Hippocampal formation (tissue), 2 donors: ENCODE results near the gene IRX2.

Source experiments
- DNase-seq, 2 donors: peaks; one replicate each; lab custom pipeline; 2025; lab: John Stamatoyannopoulos, UW

The IRX2 gene

GRCh38 chr5:2741956-2742355 is 9.5 kb downstream of the IRX2 start:
- no peak for DNase-seq

DNA sequence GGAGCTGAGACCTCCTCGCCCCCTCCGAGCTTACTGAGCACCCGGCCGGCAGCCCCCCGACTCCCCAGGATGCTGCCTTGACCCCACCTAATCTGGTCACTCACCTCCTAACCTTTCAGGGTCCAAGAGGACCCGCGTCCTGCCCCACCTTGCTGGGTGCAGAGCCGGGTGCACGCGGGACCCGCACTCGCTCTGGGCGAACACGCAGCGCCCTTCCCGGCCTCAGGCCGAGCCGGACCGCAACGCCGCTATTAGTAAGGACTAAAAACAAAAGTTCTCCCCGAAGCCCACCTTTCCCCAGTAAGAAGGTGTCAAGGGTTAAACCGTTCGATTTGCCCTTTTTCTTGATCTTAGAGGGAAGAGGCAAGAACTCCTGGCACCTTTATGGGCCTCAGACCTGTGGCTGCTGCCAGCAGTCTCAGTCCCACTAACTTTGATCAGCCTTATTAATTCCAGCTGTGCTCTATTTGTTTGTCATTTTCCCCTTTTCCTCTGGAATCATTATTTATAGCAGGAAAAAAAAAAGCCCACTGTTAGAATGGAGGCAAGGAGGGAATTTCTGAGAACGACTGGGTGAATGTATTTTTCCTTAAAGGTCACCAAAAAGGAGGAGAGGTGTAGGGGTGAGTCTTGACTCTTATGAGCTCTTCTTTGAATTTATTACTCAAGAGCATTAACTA is 10.5 kb downstream of the IRX2 start:
- DNase-seq, result no peak

DNA sequence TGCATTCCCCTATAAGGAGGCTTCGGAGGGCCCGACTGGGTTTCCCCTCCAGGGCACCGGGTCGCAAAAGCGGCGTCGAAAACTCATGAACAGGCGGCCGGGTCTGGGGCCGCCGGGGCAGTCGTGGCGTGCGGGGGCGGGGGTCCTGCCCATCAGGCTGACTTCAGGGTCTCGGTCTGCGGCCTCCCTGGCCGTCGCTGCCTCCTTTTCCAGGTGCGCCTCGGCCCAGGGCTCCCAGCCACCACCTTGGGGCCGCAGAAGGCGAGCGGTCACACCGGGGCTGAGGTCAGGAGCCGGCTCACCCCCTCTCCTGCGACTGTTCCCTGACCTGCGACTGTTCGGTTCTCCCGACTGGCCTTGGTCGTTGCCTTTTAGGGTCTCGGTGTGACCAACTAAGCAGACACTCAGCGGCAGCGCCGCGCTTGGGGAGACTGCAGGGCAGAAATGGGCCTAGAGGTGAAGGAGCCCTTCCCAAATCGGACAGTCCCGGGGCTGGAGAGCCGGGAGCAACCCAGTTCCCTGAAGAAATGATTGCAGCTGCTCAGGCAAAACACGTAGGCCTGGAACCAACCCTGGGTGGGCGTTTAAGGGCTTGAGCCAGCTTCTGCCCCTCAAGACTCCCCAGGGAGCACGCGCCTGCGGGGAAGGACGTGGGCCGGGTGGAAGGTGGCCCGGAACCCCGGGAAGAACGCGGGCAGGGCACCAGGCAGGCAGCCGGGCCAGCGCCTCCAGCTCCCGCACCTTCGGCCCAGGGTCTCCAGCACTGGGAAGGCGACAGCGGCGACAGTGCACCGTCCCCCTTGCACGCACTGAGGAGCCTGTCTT is 11.2 kb downstream of the IRX2 start:
- no peak for DNase-seq

GRCh38 chr5:2739360-2740050 is 12.0 kb downstream of the IRX2 start:
- DNase-seq, result no peak

DNA sequence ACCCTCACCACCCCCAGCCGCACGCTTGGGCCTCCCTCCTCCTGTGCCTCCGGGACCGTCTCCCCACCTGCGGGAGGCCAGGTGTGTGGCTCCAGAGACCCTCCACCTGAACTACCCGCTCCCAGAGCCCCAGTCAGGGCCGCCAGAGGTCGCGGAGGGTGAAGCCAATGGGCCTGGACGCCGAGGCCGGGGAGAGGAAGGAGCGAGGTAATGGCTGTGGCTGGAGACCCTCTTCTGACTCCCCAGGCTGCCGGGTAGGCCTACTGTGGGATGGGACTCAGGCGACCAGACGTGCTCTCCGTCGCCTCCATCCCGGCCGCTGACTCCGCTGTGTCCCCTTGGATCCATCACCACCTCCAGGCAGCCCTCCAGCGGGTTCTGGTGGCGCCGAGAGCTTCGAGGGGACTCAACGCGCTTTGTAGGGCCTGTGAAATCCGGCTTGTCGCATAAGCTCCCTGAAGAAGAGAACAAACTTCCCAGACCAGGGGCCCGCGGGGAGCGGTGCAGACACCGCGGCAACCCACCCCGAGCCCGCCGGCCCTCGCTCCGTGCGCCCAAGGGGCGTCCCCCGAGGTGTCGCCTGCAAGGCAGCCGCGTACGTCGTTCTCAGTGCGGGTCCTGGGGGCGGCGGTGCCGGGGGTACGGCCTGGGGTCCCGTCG is 12.6 kb downstream of the IRX2 start:
- DNase-seq, result no peak

GRCh38 chr5:2738156-2738699 is 13.2 kb downstream of the IRX2 start:
- DNase-seq, result no peak

GRCh38 chr5:2737273-2738155 is 14.0 kb downstream of the IRX2 start:
- DNase-seq, result no peak

DNA sequence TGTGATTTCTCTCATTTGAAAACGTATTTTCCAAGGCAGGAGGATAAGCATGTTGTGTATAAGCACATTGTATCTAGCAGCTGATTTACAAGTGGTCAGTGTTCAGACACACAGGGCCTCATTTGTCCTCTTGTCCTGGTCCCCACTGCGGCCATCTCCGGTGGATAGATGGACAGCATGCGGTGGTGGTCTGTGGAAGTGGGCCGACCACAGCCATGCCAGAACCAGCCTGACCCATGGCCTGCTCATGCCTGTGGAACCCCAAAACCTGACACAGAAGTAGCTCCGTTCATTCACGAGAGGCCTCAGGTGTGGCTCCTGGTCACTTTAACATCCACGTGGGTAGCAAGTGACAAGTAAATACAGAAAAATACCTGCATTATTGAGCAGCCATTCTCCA is 14.6 kb downstream of the IRX2 start:
- DNase-seq, result no peak

- DNase-seq, result no peak
Observed at GRCh38 chr5:2735996-2736395, 15.5 kb downstream of the IRX2 start.

DNA sequence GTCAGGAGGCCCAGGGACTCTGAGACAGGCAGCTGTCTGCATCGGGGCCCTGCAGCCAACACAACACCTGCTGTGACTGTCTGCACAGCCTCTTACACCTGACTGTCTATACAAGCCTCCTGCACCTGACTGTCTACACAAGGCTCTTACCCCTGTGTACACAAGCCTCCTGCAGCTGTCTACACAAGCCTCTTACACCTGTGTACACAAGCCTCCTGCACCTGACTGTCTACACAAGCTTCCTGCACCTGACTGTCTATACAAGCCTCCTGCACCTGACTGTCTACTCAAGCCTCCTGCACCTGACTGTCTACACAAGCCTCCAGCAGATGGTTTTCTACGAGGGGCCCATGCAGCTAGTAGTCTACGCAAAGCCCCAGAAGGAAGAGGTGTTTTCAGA is 18.6 kb downstream of the IRX2 start:
- no peak for DNase-seq

GRCh38 chr5:2732004-2732403 is 19.5 kb downstream of the IRX2 start:
- DNase-seq, result no peak

GRCh38 chr5:2729189-2729588 is 22.3 kb downstream of the IRX2 start:
- DNase-seq, result no peak

- DNase-seq, result no peak
Observed at GRCh38 chr5:2727550-2727949, 23.9 kb downstream of the IRX2 start.

DNA sequence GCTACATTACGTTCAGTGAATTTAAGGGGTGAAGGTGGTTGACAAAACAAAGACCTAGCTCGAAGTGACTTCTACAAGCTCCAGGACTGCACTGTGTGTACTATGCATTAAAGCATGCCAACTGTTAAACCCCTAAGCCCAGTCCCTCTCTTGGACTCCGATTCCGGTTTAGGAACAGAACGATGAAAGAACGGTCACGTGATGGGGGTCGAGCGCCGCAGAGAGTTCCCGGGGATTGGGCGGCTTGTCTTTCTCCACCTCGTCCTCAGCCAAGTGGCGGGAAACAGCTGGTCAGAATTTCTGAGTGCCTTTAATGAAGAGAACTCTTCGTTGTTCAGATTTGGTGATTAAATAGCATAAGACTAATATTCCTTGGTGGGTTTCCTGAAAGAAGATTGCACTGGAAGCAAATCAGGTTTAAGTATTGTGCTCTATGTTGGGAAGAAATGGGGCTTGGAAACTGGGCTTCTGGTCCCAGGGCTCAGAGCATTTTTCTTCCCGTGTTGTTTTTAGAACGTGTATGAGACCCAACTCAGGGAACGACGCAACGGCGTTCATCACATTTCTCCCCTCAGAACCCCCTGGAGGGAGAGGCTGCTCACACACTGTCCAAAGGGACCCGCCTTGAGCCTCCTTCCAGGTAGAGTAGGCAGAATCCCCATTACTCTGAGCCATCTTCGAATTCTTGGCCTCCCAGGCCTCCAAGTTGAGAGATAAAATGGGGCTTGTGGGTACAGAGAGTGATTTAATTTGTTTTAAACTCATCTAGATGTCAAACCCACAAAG is 25.3 kb downstream of the IRX2 start:
- DNase-seq, result no peak

GRCh38 chr5:2724831-2725230 is 26.6 kb downstream of the IRX2 start:
- DNase-seq, result no peak

DNA sequence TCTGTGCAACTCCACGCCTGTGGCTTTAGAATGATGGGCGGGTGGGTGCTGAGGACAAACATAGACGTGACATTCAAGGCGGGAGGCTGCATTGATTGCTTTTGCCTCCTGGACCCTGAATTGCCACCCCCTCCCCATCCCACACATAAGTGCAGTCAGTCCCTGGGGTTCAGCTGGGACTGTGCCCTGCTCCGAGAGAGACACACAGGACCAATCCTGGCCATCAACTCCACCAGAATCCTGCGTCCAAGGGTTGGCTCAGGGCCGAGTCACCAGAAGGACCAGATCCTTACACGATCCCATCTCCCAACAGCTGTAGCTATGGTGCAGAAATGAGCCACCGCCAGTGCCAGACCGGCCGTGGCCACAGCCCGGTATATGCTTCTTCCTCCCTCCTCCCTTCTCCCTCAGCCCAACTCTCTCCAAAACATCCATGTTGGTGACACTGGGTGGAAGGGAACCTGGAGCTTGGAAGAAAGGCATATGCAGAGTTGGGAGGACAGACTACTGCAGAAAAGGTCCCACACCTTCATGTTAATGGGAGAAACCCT is 27.4 kb downstream of the IRX2 start:
- no peak for DNase-seq

DNA sequence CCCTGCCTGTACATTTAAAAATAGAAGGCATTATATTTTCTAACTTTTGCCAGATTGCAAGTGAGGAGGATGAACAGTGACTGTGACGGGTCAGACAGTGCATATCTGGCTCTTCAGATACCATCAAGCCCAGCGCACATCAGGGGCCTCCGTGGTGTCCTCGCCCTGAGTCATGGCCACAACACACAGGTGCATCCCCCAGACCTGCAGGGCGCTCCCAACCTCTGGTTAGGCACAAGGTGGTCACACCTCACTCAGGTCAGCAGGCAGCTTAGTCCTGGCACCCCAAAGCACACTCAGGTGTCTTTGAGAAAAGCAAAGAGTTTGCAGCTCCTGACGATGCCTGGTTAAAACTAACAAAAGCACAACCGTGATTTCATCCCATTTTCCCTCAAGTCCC is 28.6 kb downstream of the IRX2 start:
- DNase-seq, result no peak

DNA sequence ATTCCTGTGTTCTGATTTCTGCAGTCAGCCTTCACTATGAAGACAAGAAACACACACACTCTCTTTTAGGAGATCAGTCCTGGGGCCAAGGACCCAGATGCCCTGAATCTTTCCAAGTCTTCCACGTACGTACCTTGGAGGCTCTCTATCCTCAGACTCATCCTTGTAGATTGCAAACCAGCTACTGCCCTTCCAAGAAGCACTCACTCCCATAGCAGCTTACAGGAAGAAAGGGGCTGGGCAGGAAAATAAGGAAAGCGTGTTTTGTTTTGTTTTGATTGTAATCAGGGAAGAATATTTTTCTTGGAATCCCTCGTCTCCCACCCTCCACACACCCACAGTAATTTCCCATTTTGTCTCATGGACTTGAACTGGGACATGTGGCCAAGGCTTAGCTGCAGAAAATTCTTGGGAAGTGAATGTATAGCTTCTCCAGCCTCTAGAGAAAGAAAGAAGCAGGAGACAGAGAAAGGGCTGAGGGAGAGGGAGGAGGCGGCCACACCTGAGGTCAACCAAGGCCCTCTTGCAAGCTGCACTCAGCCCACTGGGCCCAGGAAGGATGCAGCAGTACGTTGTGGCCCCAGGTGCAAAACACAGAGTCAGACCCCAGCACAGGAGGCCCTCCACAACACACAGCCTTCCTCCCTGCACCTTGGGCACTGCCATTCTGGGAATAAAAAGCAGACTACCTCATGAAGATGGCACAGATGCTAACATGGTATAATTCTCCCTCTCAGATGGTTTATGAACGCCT is 29.9 kb downstream of the IRX2 start:
- DNase-seq, result no peak

GRCh38 chr5:2719332-2719731 is 32.1 kb downstream of the IRX2 start:
- DNase-seq, result no peak
